ENCODE measurements around the gene SLC17A7. TPM values are rescaled to one million over a fixed set of nuclear protein-coding genes. Genes with fewer than 3 reads are reported as not detected.

Gene SLC17A7
- total and polyA plus RNA-seq, 2 of the 13 experiments (the other 11 are each of a cell fraction or from before 2014, with no cell fraction given), result 0.32 TPM; not detected in 1

GRCh38 chr19:49442354-49442753 is 1.0 kb upstream of the SLC17A7 start:
- no peak overlapping the region for H3K9ac ChIP-seq (ENCODE audit: insufficient read depth, low read depth, low read length)
- H3K4me3 ChIP-seq (replicated peaks in 1 of 3; ENCODE audit: insufficient read depth in 1 of 3, low read depth in 2 of 3, low read length in 3 of 3), result peak overlapping the region; percentile 16 to 76 (median 70); a peak in 4 of 6 replicates
- BruUV-seq (replicated peaks), result no TSS peak
- peak overlapping the region; percentile 75 for H3K4me2 ChIP-seq (ENCODE audit: low read depth, low read length)
- ChIA-PET POLR2A (interaction anchor here (1.0 to 2.1 kb wide), 5 partner anchors 9 to 81 kb away, joined by 3 to 21 read pairs (median 3); partner anchors contain the start of genes ALDH16A1 and PIH1D1), CTCF (ENCODE audit: low intra/inter-chr PET ratio, low total read pairs) (interaction anchor here (2.3 kb wide), 1 partner anchor 50 kb away, joined by 45 read pairs; no protein-coding TSS in a partner anchor)
- H3K27me3 ChIP-seq (ENCODE audit: control insufficient read depth in 1 of 2, insufficient read depth in 2 of 2, low read length in 2 of 2), result peaks cover 7 to 49% of the 10 kb centered on the region in 2 experiments; a peak in 4 of 5 replicates
- H3K27ac ChIP-seq (ENCODE audit: extremely low read length, insufficient read depth, low read length), result no peak overlapping the region
- ATAC-seq, result no peak
- no peak for DNase-seq (ENCODE audit: low spot score)
- peaks cover 27% of the 10 kb centered on the region for H3K4me1 ChIP-seq (ENCODE audit: insufficient read depth, low read length)
- intact Hi-C loops (cut with micrococcal nuclease; ENCODE audit: unreplicated experiment) (no loop called here), in situ Hi-C loops (cut with HindIII; ENCODE audit: extremely low pct_ligation_motif_present, low pct_unique_long_range_greater_than_20kb) (no loop called here)
- no peaks in the 10 kb centered on the region for H3K9me3 ChIP-seq (ENCODE audit: low read length)
- 10% methylated on average over 11 of the region's 11 CpGs for WGBS (ENCODE audit: low lambda C conversion rate)
- no peak for FAIRE-seq
- no peaks in the 10 kb centered on the region for H3K79me2 ChIP-seq (ENCODE audit: insufficient read depth, low read length)
- TF ChIP-seq ARHGAP35 (CRISPR knock-in tag; IDR thresholded peaks at IDR 0.05; ENCODE audit: borderline replicate concordance), result 0 out of 2 replicates have a peak, but pooled peaks have one; percentile 8
- TF ChIP-seq ZNF549 (CRISPR knock-in tag; IDR thresholded peaks at IDR 0.05), result no peak
- 0 out of 2 replicates have a peak, but pooled peaks have one; percentile 19 for TF ChIP-seq GFI1 (CRISPR knock-in tag; IDR thresholded peaks at IDR 0.05; ENCODE audit: borderline replicate concordance)
- peaks cover 0 to 10% of the 10 kb centered on the region in 2 experiments; a peak in 3 of 5 replicates for H3K36me3 ChIP-seq (replicated peaks in 1 of 2; ENCODE audit: control insufficient read depth in 1 of 2, insufficient read depth in 2 of 2, low read length in 2 of 2)
- peak overlapping the region; percentile 72 for H2AFZ ChIP-seq (ENCODE audit: low read length)
- peaks cover 5% of the 10 kb centered on the region; the same call in 1 of the 2 replicates for H4K20me1 ChIP-seq (ENCODE audit: insufficient read depth, low read length)

- Histone ChIP-seq H3K4me2 (ENCODE audit: low read depth, low read length) (peak overlapping the region; percentile 75), H3K27ac (ENCODE audit: extremely low read length, insufficient read depth, low read length) (no peak overlapping the region), H3K36me3 (replicated peaks in 1 of 2; ENCODE audit: control insufficient read depth in 1 of 2, insufficient read depth in 2 of 2, low read length in 2 of 2) (peaks cover 0 to 6% of the 10 kb centered on the region in 2 experiments; a peak in 3 of 5 replicates), H3K27me3 (ENCODE audit: control insufficient read depth in 1 of 2, insufficient read depth in 2 of 2, low read length in 2 of 2) (peaks cover 7 to 52% of the 10 kb centered on the region in 2 experiments; a peak in 4 of 5 replicates), H4K20me1 (ENCODE audit: insufficient read depth, low read length) (peaks cover 5% of the 10 kb centered on the region; the same call in 1 of the 2 replicates), H2AFZ (ENCODE audit: low read length) (no peak overlapping the region), H3K4me3 (replicated peaks in 1 of 3; ENCODE audit: insufficient read depth in 1 of 3, low read depth in 2 of 3, low read length in 3 of 3) (peak overlapping the region in 2 of 3 experiments; percentile 26 to 76; a peak in 2 of 6 replicates), H3K9me3 (ENCODE audit: low read length) (no peaks in the 10 kb centered on the region), H3K4me1 (ENCODE audit: insufficient read depth, low read length) (peaks cover 24% of the 10 kb centered on the region), H3K79me2 (ENCODE audit: insufficient read depth, low read length) (no peaks in the 10 kb centered on the region), H3K9ac (ENCODE audit: insufficient read depth, low read depth, low read length) (no peak overlapping the region)
- DNase-seq (ENCODE audit: low spot score), result no peak
- ATAC-seq, result no peak
- no peak for FAIRE-seq
- ChIA-PET POLR2A (interaction anchor here (1.0 to 2.1 kb wide), 4 partner anchors 10 to 81 kb away, joined by 3 to 21 read pairs (median 11); partner anchors contain the start of genes ALDH16A1 and PIH1D1), CTCF (ENCODE audit: low intra/inter-chr PET ratio, low total read pairs) (interaction anchor here (2.3 kb wide), 1 partner anchor 50 kb away, joined by 45 read pairs; no protein-coding TSS in a partner anchor)
- 37% methylated on average over 14 of the region's 14 CpGs for WGBS (ENCODE audit: low lambda C conversion rate)
- intact Hi-C loops (cut with micrococcal nuclease; ENCODE audit: unreplicated experiment) (no loop called here), in situ Hi-C loops (cut with HindIII; ENCODE audit: extremely low pct_ligation_motif_present, low pct_unique_long_range_greater_than_20kb) (no loop called here)
- TF ChIP-seq HNRNPK (IDR thresholded peaks at IDR 0.05; ENCODE audit: low read depth, low read length, poor library complexity, severe bottlenecking), result peak; percentile 29
- no peak for TF ChIP-seq ZNF766 (CRISPR knock-in tag; IDR thresholded peaks at IDR 0.05; ENCODE audit: borderline replicate concordance)
- TF ChIP-seq ZNF138 (CRISPR knock-in tag; IDR thresholded peaks at IDR 0.05; ENCODE audit: low read depth), result no peak
- no TSS peak for BruUV-seq (replicated peaks)
These were observed 628 bp upstream of the SLC17A7 start for GRCh38 chr19:49441960-49442350.
